ENCODE measurements around the gene TAMALIN. TPM values are rescaled to one million over a fixed set of nuclear protein-coding genes. Genes with fewer than 3 reads are reported as not detected.

TAMALIN gene
- total and polyA plus RNA-seq, 2 of the 4 experiments (the other 2 are of a cell fraction) = 2.7 to 5.3 TPM

- H3K23ac ChIP-seq (ENCODE audit: low read depth, low read length) = peak overlapping the region; percentile 59; the same call in 1 of the 2 replicates
- H2BK20ac ChIP-seq (ENCODE audit: low read depth, low read length) = peak overlapping the region; percentile 33; the same call in 1 of the 2 replicates
- no peak overlapping the region for H3K18ac ChIP-seq (ENCODE audit: low read depth, low read length)
- no peaks in the 10 kb centered on the region for H3K27me3 ChIP-seq (ENCODE audit: control insufficient read depth, insufficient read depth, low read length)
- H3K9me1 ChIP-seq (ENCODE audit: insufficient read depth, low read length) = no peaks in the 10 kb centered on the region
- H3K4me2 ChIP-seq (ENCODE audit: low read depth, low read length) = peak overlapping the region; percentile 91
- ATAC-seq (ENCODE audit: low read depth) = peak; percentile 77
- dilution Hi-C loops (cut with HindIII; ENCODE audit: low sequenced_read_pairs, unreplicated experiment) (no loop called here), in situ Hi-C loops (cut with MboI; ENCODE audit: low sequenced_read_pairs) (loop anchor here (5.0 kb wide), 1 partner anchor 99 kb away; no protein-coding TSS in a partner anchor), intact Hi-C loops (cut with micrococcal nuclease) (loop anchor here (5.0 kb wide), 1 partner anchor 131 kb away; no protein-coding TSS in a partner anchor)
- no peak overlapping the region for H3K56ac ChIP-seq (ENCODE audit: extremely low read depth, insufficient read depth, low read length)
- peaks cover 0 to 3% of the 10 kb centered on the region in 2 experiments; a peak in 1 of 4 replicates for H3K79me1 ChIP-seq (ENCODE audit: low read depth in 1 of 2, low read length in 2 of 2)
- H3K9ac ChIP-seq (ENCODE audit: low read depth, low read length) = no peak overlapping the region
- peak overlapping the region; percentile 19 to 94; a peak in 3 of 4 replicates for H4K8ac ChIP-seq (ENCODE audit: low read depth in 2 of 2, low read length in 2 of 2)
- no TSS peak for BruUV-seq (replicated peaks)
- POLR2A ChIA-PET (ENCODE audit: unreplicated experiment) = interaction anchor here (0.5 to 0.8 kb wide), 2 partner anchors 9 to 25 kb away, joined by 3 to 4 read pairs; no protein-coding TSS in a partner anchor
- peak overlapping the region; percentile 88 for H3K4ac ChIP-seq (ENCODE audit: low read depth, low read length)
- TF ChIP-seq MXI1 (IDR thresholded peaks at IDR 0.05; ENCODE audit: borderline replicate concordance, low read depth, low read length) (peak; percentile 40; the same call in 1 of the 2 replicates), RAD21 (IDR thresholded peaks at IDR 0.05; ENCODE audit: low read length) (peak; percentile 78), ELK1 (IDR thresholded peaks at IDR 0.05; ENCODE audit: borderline replicate concordance, low read depth, low read length) (no peak), FOS (IDR thresholded peaks at IDR 0.05; ENCODE audit: low read depth, low read length) (no peak), MAZ (IDR thresholded peaks at IDR 0.05; ENCODE audit: borderline replicate concordance, low read depth, low read length) (peak; percentile 63; the same call in 1 of the 2 replicates), SMC3 (IDR thresholded peaks at IDR 0.05; ENCODE audit: low read depth, low read length) (peak; percentile 73), CTCF (conservative IDR thresholded peaks at IDR 0.05; ENCODE audit: low read depth, low read length) (peak; percentile 96)
- peak overlapping the region; percentile 79 for H4K5ac ChIP-seq (ENCODE audit: low read depth, low read length)
- H4K20me1 ChIP-seq (ENCODE audit: insufficient read depth, low read length) = no peaks in the 10 kb centered on the region; the same call in 1 of the 2 replicates
- peak overlapping the region; percentile 41; the same call in 1 of the 2 replicates for H3K27ac ChIP-seq (ENCODE audit: insufficient read depth, low read length)
- peak overlapping the region; percentile 52 for H3K4me3 ChIP-seq (ENCODE audit: insufficient read depth, low read depth, low read length)
- peak overlapping the region; percentile 86 for H3K14ac ChIP-seq (replicated peaks; ENCODE audit: low read depth, low read length)
- peak overlapping the region; percentile 99 for H2AFZ ChIP-seq (replicated peaks; ENCODE audit: low read length, poor library complexity)
- peaks cover 6% of the 10 kb centered on the region; the same call in 1 of the 2 replicates for H3K4me1 ChIP-seq (ENCODE audit: control insufficient read depth, insufficient read depth, low read length)
- H3K36me3 ChIP-seq (ENCODE audit: control insufficient read depth, insufficient read depth, low read length) = no peaks in the 10 kb centered on the region
- H2BK5ac ChIP-seq (ENCODE audit: low read depth, low read length, poor library complexity, severe bottlenecking) = no peak overlapping the region
- H2BK120ac ChIP-seq (ENCODE audit: low read depth, low read length) = peak overlapping the region; percentile 87
- peak overlapping the region; percentile 58; the same call in 1 of the 2 replicates for H4K91ac ChIP-seq (ENCODE audit: insufficient read depth, low read depth, low read length)
- WGBS, 2 experiments (ENCODE audit: extremely low coverage in 2 of 2, insufficient read length in 1 of 2) = no CpG with 5 or more reads among the region's 70 CpGs
- H3K9me3 ChIP-seq (ENCODE audit: control insufficient read depth, insufficient read depth, low read length) = no peaks in the 10 kb centered on the region
- peak overlapping the region; percentile 92 for H2AK9ac ChIP-seq (replicated peaks; ENCODE audit: low read depth, low read length, poor library complexity)
- no peak overlapping the region; the same call in 1 of the 2 replicates for H2AK5ac ChIP-seq (ENCODE audit: low read depth, low read length)
- no peak overlapping the region; the same call in 2 of the 3 replicates for H2BK15ac ChIP-seq (ENCODE audit: low read depth, low read length)
- peak; percentile 56 for DNase-seq
- CTCF ChIA-PET = interaction anchor here (0.6 to 8.6 kb wide), 8 partner anchors 9 to 98 kb away, joined by 3 to 128 read pairs (median 4); partner anchors contain the start of gene TAMALIN
These were observed 16.6 kb downstream of the TAMALIN start for GRCh38 chr12:52023182-52023975.
